ENCODE measurements around the gene KRABD2.
A peak's percentile ranks its signal among the peaks of the same experiment; 100 is the strongest.

The KRABD2 gene

GRCh38 chr17:8354236-8354635 lies 22.3 kb downstream of the KRABD2 start (continued):
- TF ChIP-seq, protein P1, sequence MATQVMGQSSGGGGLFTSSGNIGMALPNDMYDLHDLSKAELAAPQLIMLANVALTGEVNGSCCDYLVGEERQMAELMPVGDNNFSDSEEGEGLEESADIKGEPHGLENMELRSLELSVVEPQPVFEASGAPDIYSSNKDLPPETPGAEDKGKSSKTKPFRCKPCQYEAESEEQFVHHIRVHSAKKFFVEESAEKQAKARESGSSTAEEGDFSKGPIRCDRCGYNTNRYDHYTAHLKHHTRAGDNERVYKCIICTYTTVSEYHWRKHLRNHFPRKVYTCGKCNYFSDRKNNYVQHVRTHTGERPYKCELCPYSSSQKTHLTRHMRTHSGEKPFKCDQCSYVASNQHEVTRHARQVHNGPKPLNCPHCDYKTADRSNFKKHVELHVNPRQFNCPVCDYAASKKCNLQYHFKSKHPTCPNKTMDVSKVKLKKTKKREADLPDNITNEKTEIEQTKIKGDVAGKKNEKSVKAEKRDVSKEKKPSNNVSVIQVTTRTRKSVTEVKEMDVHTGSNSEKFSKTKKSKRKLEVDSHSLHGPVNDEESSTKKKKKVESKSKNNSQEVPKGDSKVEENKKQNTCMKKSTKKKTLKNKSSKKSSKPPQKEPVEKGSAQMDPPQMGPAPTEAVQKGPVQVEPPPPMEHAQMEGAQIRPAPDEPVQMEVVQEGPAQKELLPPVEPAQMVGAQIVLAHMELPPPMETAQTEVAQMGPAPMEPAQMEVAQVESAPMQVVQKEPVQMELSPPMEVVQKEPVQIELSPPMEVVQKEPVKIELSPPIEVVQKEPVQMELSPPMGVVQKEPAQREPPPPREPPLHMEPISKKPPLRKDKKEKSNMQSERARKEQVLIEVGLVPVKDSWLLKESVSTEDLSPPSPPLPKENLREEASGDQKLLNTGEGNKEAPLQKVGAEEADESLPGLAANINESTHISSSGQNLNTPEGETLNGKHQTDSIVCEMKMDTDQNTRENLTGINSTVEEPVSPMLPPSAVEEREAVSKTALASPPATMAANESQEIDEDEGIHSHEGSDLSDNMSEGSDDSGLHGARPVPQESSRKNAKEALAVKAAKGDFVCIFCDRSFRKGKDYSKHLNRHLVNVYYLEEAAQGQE (IDR thresholded peaks at IDR 0.05; ENCODE audit: unreplicated experiment) = no peak
- TF ChIP-seq, protein P2, sequence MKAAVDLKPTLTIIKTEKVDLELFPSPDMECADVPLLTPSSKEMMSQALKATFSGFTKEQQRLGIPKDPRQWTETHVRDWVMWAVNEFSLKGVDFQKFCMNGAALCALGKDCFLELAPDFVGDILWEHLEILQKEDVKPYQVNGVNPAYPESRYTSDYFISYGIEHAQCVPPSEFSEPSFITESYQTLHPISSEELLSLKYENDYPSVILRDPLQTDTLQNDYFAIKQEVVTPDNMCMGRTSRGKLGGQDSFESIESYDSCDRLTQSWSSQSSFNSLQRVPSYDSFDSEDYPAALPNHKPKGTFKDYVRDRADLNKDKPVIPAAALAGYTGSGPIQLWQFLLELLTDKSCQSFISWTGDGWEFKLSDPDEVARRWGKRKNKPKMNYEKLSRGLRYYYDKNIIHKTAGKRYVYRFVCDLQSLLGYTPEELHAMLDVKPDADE (IDR thresholded peaks at IDR 0.05) = no peak
- TF ChIP-seq JUNB (IDR thresholded peaks at IDR 0.05; ENCODE audit: unreplicated experiment) (no peak), ZNF331 (CRISPR knock-in tag; IDR thresholded peaks at IDR 0.05; ENCODE audit: low read depth) (no peak), CREB1 (CRISPR knock-in tag; IDR thresholded peaks at IDR 0.05; ENCODE audit: low read depth) (no peak), EZH2phosphoT487 (IDR thresholded peaks at IDR 0.05; ENCODE audit: unreplicated experiment) (no peak), NANOG (IDR thresholded peaks at IDR 0.05; ENCODE audit: borderline replicate concordance) (no peak), STAT1 (IDR thresholded peaks at IDR 0.05; ENCODE audit: unreplicated experiment) (no peak), EZH2 (IDR thresholded peaks at IDR 0.05; ENCODE audit: low read depth, unreplicated experiment) (no peak)
- TF ChIP-seq, protein P3, sequence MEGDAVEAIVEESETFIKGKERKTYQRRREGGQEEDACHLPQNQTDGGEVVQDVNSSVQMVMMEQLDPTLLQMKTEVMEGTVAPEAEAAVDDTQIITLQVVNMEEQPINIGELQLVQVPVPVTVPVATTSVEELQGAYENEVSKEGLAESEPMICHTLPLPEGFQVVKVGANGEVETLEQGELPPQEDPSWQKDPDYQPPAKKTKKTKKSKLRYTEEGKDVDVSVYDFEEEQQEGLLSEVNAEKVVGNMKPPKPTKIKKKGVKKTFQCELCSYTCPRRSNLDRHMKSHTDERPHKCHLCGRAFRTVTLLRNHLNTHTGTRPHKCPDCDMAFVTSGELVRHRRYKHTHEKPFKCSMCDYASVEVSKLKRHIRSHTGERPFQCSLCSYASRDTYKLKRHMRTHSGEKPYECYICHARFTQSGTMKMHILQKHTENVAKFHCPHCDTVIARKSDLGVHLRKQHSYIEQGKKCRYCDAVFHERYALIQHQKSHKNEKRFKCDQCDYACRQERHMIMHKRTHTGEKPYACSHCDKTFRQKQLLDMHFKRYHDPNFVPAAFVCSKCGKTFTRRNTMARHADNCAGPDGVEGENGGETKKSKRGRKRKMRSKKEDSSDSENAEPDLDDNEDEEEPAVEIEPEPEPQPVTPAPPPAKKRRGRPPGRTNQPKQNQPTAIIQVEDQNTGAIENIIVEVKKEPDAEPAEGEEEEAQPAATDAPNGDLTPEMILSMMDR (conservative IDR thresholded peaks at IDR 0.05; ENCODE audit: low read depth in 2 of 2) = no peak

DNA sequence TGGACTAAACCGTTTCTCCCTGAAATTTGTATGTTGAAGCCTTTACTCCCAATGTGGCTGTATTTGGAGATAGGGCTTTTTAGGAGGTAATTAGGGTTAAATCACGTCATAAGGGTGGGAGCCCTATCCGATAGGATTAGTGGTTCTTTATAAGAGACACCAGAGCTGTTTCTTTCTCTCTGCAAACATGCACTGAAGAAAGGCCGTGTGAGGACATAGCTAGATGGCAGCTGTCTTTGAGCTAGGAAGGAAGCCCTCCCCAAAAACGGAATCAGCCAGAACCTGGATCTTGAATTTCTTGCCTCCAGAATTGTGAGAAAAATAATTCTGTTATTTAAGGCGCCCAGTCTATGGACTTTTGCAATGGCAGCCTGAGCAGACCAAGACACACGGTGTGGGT lies 22.8 kb downstream of the KRABD2 start:
- no peak for DNase-seq (ENCODE audit: low spot score)
- Histone ChIP-seq H3K36me3 (ENCODE audit: insufficient read depth) (no peaks in the 10 kb centered on the region), H3F3A (replicated peaks; ENCODE audit: low read depth) (no peaks in the 10 kb centered on the region), H3K4me2 (peak overlapping the region; percentile 4; the same call in 1 of the 2 replicates), H2AFZ (no peak overlapping the region), H3K79me2 (replicated peaks; ENCODE audit: insufficient read depth) (no peaks in the 10 kb centered on the region), H3K27ac (ENCODE audit: low read depth) (peak overlapping the region; percentile 53; the same call in 1 of the 2 replicates), H3K4me3 (no peak overlapping the region), H3K27me3 (ENCODE audit: insufficient read depth) (no peaks in the 10 kb centered on the region), H4K20me1 (replicated peaks; ENCODE audit: insufficient read depth) (no peaks in the 10 kb centered on the region), H3K9me2 (ENCODE audit: insufficient read depth) (no peaks in the 10 kb centered on the region), H3K4me1 (ENCODE audit: insufficient read depth) (peaks cover 3% of the 10 kb centered on the region; the same call in 1 of the 2 replicates)
- no peaks in the 10 kb centered on the region for H3K36me3 Mint-ChIP-seq (ENCODE audit: low read depth)
- no peak overlapping the region for H3K4me3 Mint-ChIP-seq
- H3K4me1 Mint-ChIP-seq = peaks cover 5% of the 10 kb centered on the region
- peaks cover 3% of the 10 kb centered on the region for H3K27me3 Mint-ChIP-seq (ENCODE audit: insufficient read depth, low read depth, poor library complexity)
- ATAC-seq = no peak
- no peaks in the 10 kb centered on the region; the same call in 2 of the 3 replicates for H3K9me3 Mint-ChIP-seq
- H3K27ac Mint-ChIP-seq = no peak overlapping the region
- TF ChIP-seq, protein P3 (conservative IDR thresholded peaks at IDR 0.05; ENCODE audit: low read depth in 2 of 2) = no peak
- TF ChIP-seq, protein P2 (IDR thresholded peaks at IDR 0.05) = no peak
- TF ChIP-seq CREB1 (CRISPR knock-in tag; IDR thresholded peaks at IDR 0.05; ENCODE audit: low read depth) = no peak

Measured in GM23338 (cell line).